Kidney (tissue), 14 donors: ENCODE measurements around the gene CEP97. TPM values are rescaled to one million over a fixed set of nuclear protein-coding genes. Genes with fewer than 3 reads are reported as not detected.

ENCODE experiments used
- DNase-seq, 5 donors: peaks; one replicate each; pipeline ENCODE4 v3.0.0-alpha.2; 2013 to 2020
- FAIRE-seq: peaks from 2 replicates; lab custom pipeline; 2012; peaks lifted over from hg19 to GRCh38; lab: Jason Lieb, UNC
- H3K27ac ChIP-seq, 2 donors: one replicate each; pipeline ENCODE4 v1.7.0; 2013; ENCODE audit warnings: low read depth in 2 of 2, low read length in 2 of 2, inconsistent platforms in 1 of 2
- H3K27me3 ChIP-seq: one replicate; pipeline ENCODE4 v1.7.1; 2013; ENCODE audit warnings: low read length, inconsistent platforms; ENCODE audit not compliant: control insufficient read depth, insufficient read depth
- H3K36me3 ChIP-seq, 3 donors: one replicate each; pipeline versions ENCODE4 v1.7.0 to v1.7.1; 2013; ENCODE audit warnings: low read length in 3 of 3, control low read depth in 1 of 3, inconsistent platforms in 1 of 3; ENCODE audit not compliant: insufficient read depth in 3 of 3, control insufficient read depth in 2 of 3
- H3K4me1 ChIP-seq, 3 donors: one replicate each; pipeline versions ENCODE4 v1.7.0 to v1.7.1; 2013; ENCODE audit warnings: low read length in 3 of 3, inconsistent platforms in 1 of 3, low read depth in 1 of 3; ENCODE audit not compliant: control insufficient read depth in 2 of 3, insufficient read depth in 2 of 3
- H3K4me3 ChIP-seq, 3 donors: one replicate each; pipeline versions ENCODE4 v1.7.0 to v1.8.1; 2013; ENCODE audit warnings: low read length in 3 of 3, control low read depth in 1 of 3, inconsistent platforms in 1 of 3
- H3K9ac ChIP-seq, 3 donors: one replicate each; pipeline versions ENCODE4 v1.7.0 to v1.7.1; 2013; ENCODE audit warnings: low read length in 3 of 3, control low read depth in 1 of 3, inconsistent platforms in 1 of 3
- H3K9me3 ChIP-seq, 3 donors: one replicate each; pipeline versions ENCODE4 v1.7.0 to v1.7.1; 2013; ENCODE audit warnings: low read length in 3 of 3, control low read depth in 1 of 3, inconsistent platforms in 1 of 3; ENCODE audit not compliant: control insufficient read depth in 2 of 3, insufficient read depth in 1 of 3
- CTCF ChIP-seq: IDR thresholded peaks from 3 replicates; pipeline ENCODE4 v1.5.1; 2012; ENCODE audit warnings: mild to moderate bottlenecking, moderate library complexity, borderline replicate concordance; ENCODE audit not compliant: insufficient read depth; ENCODE audit errors: extremely low read depth
- intact Hi-C: fragments of 100-400 bp; cut with DNase I; formaldehyde crosslinking; loops from one replicate; pipeline ENCODE4 v1.11.1; 2022
- polyA plus RNA-seq: library from polyadenylated mRNA; stranded (reverse); fragments of 350-450 nt; fragmentation: Illumina TruSeq; extraction: RNeasy Lipid Tissue Mini Kit (QIAGEN cat#74804); gene quantifications from one replicate; pipeline ENCODE4 v1.2.3, GENCODE V29; 2014; ENCODE audit warnings: low read depth, low replicate concordance; ENCODE audit not compliant: insufficient read depth
- total RNA-seq: library from RNA; stranded (reverse); fragmentation: NEBNext Ultra II Directional; extraction: Animal tissue kit (Norgen Biotek cat#: 25700); gene quantifications from one replicate; pipeline ENCODE4 v1.2.1, GENCODE V29; 2021
- donor health status: control.
- donor health status: control.
- donor health status: control.
- donor health status: control.
- donor health status: control.
- donor health status: DM: yes; HTN: yes; CAD: no.
- donor health status: Normal renal cell carcinoma (clear cell type).

CEP97 gene
- total and polyA plus RNA-seq, 2 donors from 2014 or later = 1.7 to 7.5 TPM

GRCh38 chr3:101816215-101817149, 92.1 kb downstream of the CEP97 start:
- H3K36me3 ChIP-seq = no peaks in the 10 kb centered on the region
- peaks cover 0 to 3% (median 0%) of the 10 kb centered on the region in 3 donors for H3K4me1 ChIP-seq
- DNase-seq (peak in 2 of 5 donors; percentile 45 to 79), FAIRE-seq (no peak)
- H3K27me3 ChIP-seq = no peaks in the 10 kb centered on the region
- no peaks in the 10 kb centered on the region for H3K9me3 ChIP-seq
- no peak overlapping the region for H3K27ac ChIP-seq
- TF ChIP-seq CTCF = no peak
- H3K4me3 ChIP-seq = no peak overlapping the region
- H3K9ac ChIP-seq = no peak overlapping the region
- intact Hi-C loops = loop anchor here (5.0 kb wide), 1 partner anchor 406 kb away; no protein-coding TSS in a partner anchor

- intact Hi-C loops = loop anchor here (5.0 kb wide), 1 partner anchor 404 kb away; no protein-coding TSS in a partner anchor
- Histone ChIP-seq H3K9ac (no peak overlapping the region), H3K9me3 (no peaks in the 10 kb centered on the region), H3K4me3 (no peak overlapping the region), H3K4me1 (peaks cover 0 to 3% (median 0%) of the 10 kb centered on the region in 3 donors), H3K27ac (no peak overlapping the region), H3K36me3 (no peaks in the 10 kb centered on the region), H3K27me3 (no peaks in the 10 kb centered on the region)
- FAIRE-seq (no peak), DNase-seq (no peak)
- no peak for TF ChIP-seq CTCF
Observed at GRCh38 chr3:101817992-101818391, 93.6 kb downstream of the CEP97 start.

- no peak for TF ChIP-seq CTCF
- DNase-seq (no peak), FAIRE-seq (no peak)
- no peaks in the 10 kb centered on the region for H3K9me3 ChIP-seq
- no peaks in the 10 kb centered on the region for H3K36me3 ChIP-seq
- no peak overlapping the region for H3K9ac ChIP-seq
- H3K27me3 ChIP-seq = no peaks in the 10 kb centered on the region
- no peak overlapping the region for H3K4me3 ChIP-seq
- H3K4me1 ChIP-seq = peaks cover 0 to 2% (median 0%) of the 10 kb centered on the region in 3 donors
- no peak overlapping the region for H3K27ac ChIP-seq
- intact Hi-C loops = loop anchor here (5.0 kb wide), 1 partner anchor 403 kb away; no protein-coding TSS in a partner anchor
Observed at GRCh38 chr3:101819649-101820206, 95.3 kb downstream of the CEP97 start.

Other genes starting within 250 kb of the CEP97 start
- gene SENP7, start 211.4 kb upstream of the CEP97 start, total RNA-seq = 28.7 TPM
- gene SENP7, start 211.4 kb upstream of the CEP97 start, polyA plus RNA-seq = 5.4 TPM
- gene TRMT10C, start 162.7 kb upstream of the CEP97 start, total RNA-seq = 17.7 TPM
- gene TRMT10C, start 162.7 kb upstream of the CEP97 start, polyA plus RNA-seq = 27.5 TPM
- gene PCNP, start 150.4 kb upstream of the CEP97 start, total RNA-seq = 148 TPM
- gene PCNP, start 150.4 kb upstream of the CEP97 start, polyA plus RNA-seq = 63.3 TPM
- 14.1 TPM for gene ZBTB11, start 47.5 kb upstream of the CEP97 start, total RNA-seq
- gene ZBTB11, start 47.5 kb upstream of the CEP97 start, polyA plus RNA-seq = 4.7 TPM
- gene RPL24, start 37.9 kb upstream of the CEP97 start, total RNA-seq = 844 TPM
- 1,595 TPM for gene RPL24, start 37.9 kb upstream of the CEP97 start, polyA plus RNA-seq
- 13.3 TPM for gene NXPE3, start 54.6 kb downstream of the CEP97 start, total RNA-seq
- gene NXPE3, start 54.6 kb downstream of the CEP97 start, polyA plus RNA-seq = 4.9 TPM
- 196 TPM for gene NFKBIZ, start 124.9 kb downstream of the CEP97 start, total RNA-seq
- gene NFKBIZ, start 124.9 kb downstream of the CEP97 start, polyA plus RNA-seq = 6.7 TPM